Esophagus muscularis mucosa (tissue), 3 donors: ENCODE measurements around the gene LRRC4C.

ENCODE experiments used
- CTCF ChIP-seq, 3 experiments: fragments of 200-600 bp in 2 of 3; fragments of 450-650 bp in 1 of 3; sonication (generic) in 2 of 3; IDR thresholded peaks; one replicate each; pipeline ENCODE4 v1.5.1; 2017 to 2019; ENCODE audit warnings: antibody characterized with exemption in 3 of 3, mild to moderate bottlenecking in 2 of 3, moderate library complexity in 1 of 3
- POLR2A ChIP-seq: fragments of 450-650 bp; IDR thresholded peaks from one replicate; pipeline ENCODE4 v1.6.1; 2017; ENCODE audit warnings: antibody characterized with exemption, moderate library complexity, mild to moderate bottlenecking, low read depth

GRCh38 chr11:41334007-41334933 lies 125.2 kb downstream of the LRRC4C start:
- no peak for TF ChIP-seq CTCF (IDR thresholded peaks at IDR 0.05)
- TF ChIP-seq POLR2A, result no peak
